ENCODE measurements around the gene ARHGAP1. TPM values are rescaled to one million over a fixed set of nuclear protein-coding genes. Genes with fewer than 3 reads are reported as not detected.

Gene ARHGAP1
- total RNA-seq, 1 experiment from 2014 or later: 53.0 TPM

GRCh38 chr11:46731545-46731944 is 31.1 kb upstream of the ARHGAP1 start (continued):
- no peak for TF ChIP-seq HMGXB4 (CRISPR knock-in tag; IDR thresholded peaks at IDR 0.05)
- TF ChIP-seq NR2C2 (CRISPR knock-in tag; IDR thresholded peaks at IDR 0.05): no peak
- no peak for TF ChIP-seq ZNF396 (CRISPR knock-in tag; IDR thresholded peaks at IDR 0.05; ENCODE audit: borderline replicate concordance)
- TF ChIP-seq ERG (CRISPR knock-in tag; IDR thresholded peaks at IDR 0.05): no peak
- TF ChIP-seq PREB (CRISPR knock-in tag; IDR thresholded peaks at IDR 0.05; ENCODE audit: borderline replicate concordance): no peak
- TF ChIP-seq ZBTB43 (CRISPR knock-in tag; IDR thresholded peaks at IDR 0.05): no peak

- no peak overlapping the region for H3K27ac Mint-ChIP-seq
- DNase-seq (ENCODE audit: low spot score): no peak
- no peaks in the 10 kb centered on the region for H3K9me3 Mint-ChIP-seq
- no peaks in the 10 kb centered on the region for H3K27me3 Mint-ChIP-seq (ENCODE audit: low read depth)
- ChIA-PET CTCF (no interaction called here), POLR2A (interaction anchor here (0.6 kb wide), 1 partner anchor 390 kb away, joined by 3 read pairs; no protein-coding TSS in a partner anchor)
- H3K36me3 Mint-ChIP-seq: no peaks in the 10 kb centered on the region
- ATAC-seq: no peak
- H3K4me1 Mint-ChIP-seq: peaks cover 4% of the 10 kb centered on the region
- no peak overlapping the region for H3K4me3 Mint-ChIP-seq
- TF ChIP-seq NFYB (CRISPR knock-in tag; conservative IDR thresholded peaks at IDR 0.05; ENCODE audit: low read depth) (no peak), NR2C2 (CRISPR knock-in tag; IDR thresholded peaks at IDR 0.05) (no peak), RELA (CRISPR knock-in tag; IDR thresholded peaks at IDR 0.05; ENCODE audit: borderline replicate concordance) (no peak), PRRX2 (CRISPR knock-in tag; IDR thresholded peaks at IDR 0.05) (no peak), ZBTB43 (CRISPR knock-in tag; IDR thresholded peaks at IDR 0.05) (no peak), ZNF416 (CRISPR knock-in tag; IDR thresholded peaks at IDR 0.05) (no peak), NFATC4 (CRISPR knock-in tag; IDR thresholded peaks at IDR 0.05) (no peak), ZNF423 (CRISPR knock-in tag; IDR thresholded peaks at IDR 0.05) (no peak), ZNF138 (CRISPR knock-in tag; conservative IDR thresholded peaks at IDR 0.05) (no peak), E2F5 (CRISPR knock-in tag; IDR thresholded peaks at IDR 0.05) (no peak), ZNF396 (CRISPR knock-in tag; IDR thresholded peaks at IDR 0.05; ENCODE audit: borderline replicate concordance) (no peak), ZBTB21 (CRISPR knock-in tag; IDR thresholded peaks at IDR 0.05; ENCODE audit: borderline replicate concordance) (no peak), PRDM15 (CRISPR knock-in tag; IDR thresholded peaks at IDR 0.05) (no peak), MYBL2 (CRISPR knock-in tag; IDR thresholded peaks at IDR 0.05) (no peak), ATF3 (CRISPR knock-in tag; conservative IDR thresholded peaks at IDR 0.05) (no peak), CREB1 (CRISPR knock-in tag; IDR thresholded peaks at IDR 0.05) (no peak), SMAD3 (CRISPR knock-in tag; IDR thresholded peaks at IDR 0.05; ENCODE audit: borderline replicate concordance) (no peak)
These were observed 28.9 kb upstream of the ARHGAP1 start for GRCh38 chr11:46729110-46730027.
